Measurements from ENCODE around the gene SLC9A7. TPM values are rescaled to one million over a fixed set of nuclear protein-coding genes. Genes with fewer than 3 reads are reported as not detected.

Gene SLC9A7
- total RNA-seq, 1 donor from 2014 or later, result 3.5 TPM

GRCh38 chrX:46634577-46634976 lies 124.3 kb downstream of the SLC9A7 start:
- H4K20me1 ChIP-seq (ENCODE audit: low read depth), result no peaks in the 10 kb centered on the region
- no peak overlapping the region for H2AFZ ChIP-seq (replicated peaks)
- no peaks in the 10 kb centered on the region for H3K27me3 ChIP-seq
- no peak overlapping the region for H3K9ac ChIP-seq
- TF ChIP-seq EZH2phosphoT487 (IDR thresholded peaks at IDR 0.05) (no peak), CTCF (IDR thresholded peaks at IDR 0.05) (no peak), EZH2 (IDR thresholded peaks at IDR 0.05) (no peak)
- no peak overlapping the region for H3K4me3 Mint-ChIP-seq
- no peaks in the 10 kb centered on the region for H3K9me3 ChIP-seq (ENCODE audit: low read depth)
- peaks cover 8% of the 10 kb centered on the region for H3K9me3 Mint-ChIP-seq
- H3K36me3 Mint-ChIP-seq, result peaks cover 2% of the 10 kb centered on the region
- no peak overlapping the region for H3K4me2 ChIP-seq
- H3K27ac Mint-ChIP-seq, result no peak overlapping the region
- no peaks in the 10 kb centered on the region for H3K4me1 Mint-ChIP-seq
- DNase-seq (ENCODE audit: low spot score), result no peak
- no peaks in the 10 kb centered on the region for H3K4me1 ChIP-seq
- H3K27me3 Mint-ChIP-seq (ENCODE audit: insufficient read depth, low read depth), result peaks cover 9% of the 10 kb centered on the region
- no peak overlapping the region for H3K4me3 ChIP-seq
- no peaks in the 10 kb centered on the region for H3K79me2 ChIP-seq (ENCODE audit: low read depth)
- H3K27ac ChIP-seq, result no peak overlapping the region
- no peaks in the 10 kb centered on the region for H3K36me3 ChIP-seq
- H3F3A ChIP-seq (ENCODE audit: low read depth), result no peaks in the 10 kb centered on the region

DNA sequence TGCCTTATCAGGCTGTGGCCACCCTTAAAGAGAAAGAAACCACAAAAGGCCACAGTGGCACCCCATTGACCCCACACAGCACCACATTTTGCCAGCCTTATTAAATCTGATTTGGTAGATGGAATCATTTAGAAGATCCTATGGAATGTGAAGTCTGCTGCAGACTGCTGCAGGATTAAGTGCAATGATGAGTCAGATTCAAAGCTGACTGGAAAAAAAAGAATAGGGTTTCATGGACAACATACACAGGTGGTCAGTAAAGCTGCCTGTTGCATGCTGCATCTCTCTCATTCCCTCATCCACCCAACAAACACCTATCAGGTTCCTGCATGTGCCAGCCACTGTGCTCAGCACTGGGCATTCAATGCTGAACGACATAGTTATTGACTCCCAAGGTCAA lies 128.8 kb downstream of the SLC9A7 start:
- H3K27me3 ChIP-seq, result no peaks in the 10 kb centered on the region

DNA sequence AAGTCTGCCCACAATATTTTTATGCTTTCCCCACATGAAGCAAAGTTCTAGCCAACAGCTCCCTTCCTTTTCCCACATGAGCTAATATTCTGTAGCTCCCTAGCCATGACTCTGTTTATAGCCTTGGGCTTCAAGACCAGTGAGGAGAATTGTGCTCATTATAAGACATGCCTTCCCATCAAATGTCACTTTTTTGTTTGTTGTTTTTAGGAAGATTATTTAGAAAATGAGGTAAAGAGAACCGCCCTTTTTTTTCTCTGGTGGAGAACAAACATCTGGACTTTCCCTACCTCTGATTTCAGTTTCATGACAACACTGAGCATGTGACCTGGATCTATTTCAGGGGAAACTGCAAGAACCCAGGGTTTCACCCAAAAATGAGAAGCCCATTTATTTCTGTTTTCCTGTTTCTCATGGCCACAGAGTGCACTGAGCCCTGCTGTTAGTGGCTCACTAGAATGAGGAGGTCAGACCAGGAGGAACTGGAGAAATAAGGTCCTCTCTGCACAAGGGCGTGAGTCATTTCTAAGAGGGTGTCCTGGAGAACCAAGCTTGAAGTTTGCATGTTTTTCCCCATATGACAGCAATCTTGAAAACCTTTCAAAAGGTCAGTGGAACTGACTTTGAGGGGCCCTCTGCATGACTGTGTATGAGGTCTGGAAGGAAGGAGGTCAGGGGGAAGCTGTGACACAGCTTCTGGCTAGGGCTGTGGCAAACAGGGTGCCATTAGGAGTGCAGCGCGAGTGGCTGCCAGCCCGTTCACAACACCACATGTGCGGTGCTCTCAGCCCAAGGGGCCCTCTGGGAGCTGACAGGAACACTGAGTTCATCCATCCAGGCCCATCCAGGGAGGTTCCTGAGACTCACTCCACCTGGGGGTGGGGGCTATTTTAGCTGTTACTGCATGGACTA lies 130.2 kb downstream of the SLC9A7 start:
- H3K9me3 Mint-ChIP-seq, result peaks cover 10% of the 10 kb centered on the region
- peaks cover 2% of the 10 kb centered on the region for H3K36me3 Mint-ChIP-seq

More for the DNA sequence above, 128.8 kb downstream of the SLC9A7 start:
- no peak for DNase-seq (ENCODE audit: low spot score)
- Histone ChIP-seq H3K4me2 (no peak overlapping the region), H3F3A (ENCODE audit: low read depth) (no peaks in the 10 kb centered on the region), H3K9me3 (ENCODE audit: low read depth) (no peaks in the 10 kb centered on the region), H3K4me3 (no peak overlapping the region), H3K4me1 (peaks cover 8% of the 10 kb centered on the region), H3K36me3 (no peaks in the 10 kb centered on the region), H2AFZ (replicated peaks) (no peak overlapping the region), H4K20me1 (ENCODE audit: low read depth) (no peaks in the 10 kb centered on the region), H3K79me2 (ENCODE audit: low read depth) (no peaks in the 10 kb centered on the region), H3K9ac (no peak overlapping the region), H3K27ac (no peak overlapping the region)
- TF ChIP-seq CTCF (IDR thresholded peaks at IDR 0.05), result no peak
- no peak for TF ChIP-seq EZH2 (IDR thresholded peaks at IDR 0.05)
- TF ChIP-seq EZH2phosphoT487 (IDR thresholded peaks at IDR 0.05), result no peak
- peaks cover 2% of the 10 kb centered on the region for H3K36me3 Mint-ChIP-seq
- H3K9me3 Mint-ChIP-seq, result peaks cover 10% of the 10 kb centered on the region
- H3K4me3 Mint-ChIP-seq, result no peak overlapping the region
- peaks cover 2% of the 10 kb centered on the region for H3K4me1 Mint-ChIP-seq
- peaks cover 9% of the 10 kb centered on the region for H3K27me3 Mint-ChIP-seq (ENCODE audit: insufficient read depth, low read depth)
- H3K27ac Mint-ChIP-seq, result no peak overlapping the region

More for the DNA sequence above, 130.2 kb downstream of the SLC9A7 start:
- H3K27ac ChIP-seq, result no peak overlapping the region
- TF ChIP-seq EZH2 (IDR thresholded peaks at IDR 0.05), result no peak
- no peak for TF ChIP-seq EZH2phosphoT487 (IDR thresholded peaks at IDR 0.05)
- no peak for TF ChIP-seq CTCF (IDR thresholded peaks at IDR 0.05)
- Mint-ChIP-seq H3K4me1 (peaks cover 2% of the 10 kb centered on the region), H3K27ac (no peak overlapping the region), H3K4me3 (no peak overlapping the region), H3K27me3 (ENCODE audit: insufficient read depth, low read depth) (peaks cover 9% of the 10 kb centered on the region)
- H3F3A ChIP-seq (ENCODE audit: low read depth), result no peaks in the 10 kb centered on the region
- no peak overlapping the region for H3K4me2 ChIP-seq
- H3K27me3 ChIP-seq, result no peaks in the 10 kb centered on the region
- H3K4me1 ChIP-seq, result peaks cover 8% of the 10 kb centered on the region
- no peak overlapping the region for H3K9ac ChIP-seq
- DNase-seq (ENCODE audit: low spot score), result no peak
- no peak overlapping the region for H3K4me3 ChIP-seq
- H2AFZ ChIP-seq (replicated peaks), result no peak overlapping the region
- H4K20me1 ChIP-seq (ENCODE audit: low read depth), result no peaks in the 10 kb centered on the region
- H3K9me3 ChIP-seq (ENCODE audit: low read depth), result no peaks in the 10 kb centered on the region
- H3K36me3 ChIP-seq, result no peaks in the 10 kb centered on the region
- H3K79me2 ChIP-seq (ENCODE audit: low read depth), result no peaks in the 10 kb centered on the region

All from neural progenitor cell (in vitro differentiated cells).